GM18519 (cell line): ENCODE results near the gene TMEM89.

Source experiments
- ATAC-seq: cut with Tn5 transposase; IDR thresholded peaks from one replicate; pipeline ENCODE4 v1.9.1; 2021; ENCODE audit warnings: mild to moderate bottlenecking, moderate library complexity; ENCODE audit not compliant: unreplicated experiment, low FRiP score

TMEM89 gene, protein sequence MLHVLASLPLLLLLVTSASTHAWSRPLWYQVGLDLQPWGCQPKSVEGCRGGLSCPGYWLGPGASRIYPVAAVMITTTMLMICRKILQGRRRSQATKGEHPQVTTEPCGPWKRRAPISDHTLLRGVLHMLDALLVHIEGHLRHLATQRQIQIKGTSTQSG

GRCh38 chr3:48621461-48621869 is at the start of gene TMEM89:
TMEM89 (minus strand) TSS chr3:48621769; CDS start chr3:48621756, 13 bp downstream.
- no peak for ATAC-seq

DNA sequence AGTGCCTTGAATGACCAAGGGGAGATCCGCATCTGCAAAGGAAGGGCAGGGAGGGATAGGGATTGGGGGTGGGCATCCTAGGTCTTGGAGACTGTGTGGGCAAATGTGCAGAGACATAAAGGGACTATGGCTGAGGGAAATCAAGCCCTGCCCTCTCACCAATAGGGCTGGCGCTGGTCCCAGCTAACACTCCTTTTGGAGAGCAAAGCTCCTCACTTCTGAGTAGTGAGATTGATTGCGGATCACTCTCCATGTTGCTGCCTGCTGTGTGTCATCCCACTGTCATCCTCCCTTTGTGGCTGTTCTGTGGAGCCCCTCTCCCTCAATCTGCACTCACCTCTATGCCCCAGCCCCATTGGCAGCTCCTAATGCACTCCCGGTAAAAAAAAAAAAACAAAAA is 43.4 kb upstream of the TMEM89 start:
- no peak for ATAC-seq

GRCh38 chr3:48664313-48664644 is 42.7 kb upstream of the TMEM89 start:
- ATAC-seq = no peak

GRCh38 chr3:48663489-48664312 is 42.1 kb upstream of the TMEM89 start:
- ATAC-seq = peak; percentile 51

DNA sequence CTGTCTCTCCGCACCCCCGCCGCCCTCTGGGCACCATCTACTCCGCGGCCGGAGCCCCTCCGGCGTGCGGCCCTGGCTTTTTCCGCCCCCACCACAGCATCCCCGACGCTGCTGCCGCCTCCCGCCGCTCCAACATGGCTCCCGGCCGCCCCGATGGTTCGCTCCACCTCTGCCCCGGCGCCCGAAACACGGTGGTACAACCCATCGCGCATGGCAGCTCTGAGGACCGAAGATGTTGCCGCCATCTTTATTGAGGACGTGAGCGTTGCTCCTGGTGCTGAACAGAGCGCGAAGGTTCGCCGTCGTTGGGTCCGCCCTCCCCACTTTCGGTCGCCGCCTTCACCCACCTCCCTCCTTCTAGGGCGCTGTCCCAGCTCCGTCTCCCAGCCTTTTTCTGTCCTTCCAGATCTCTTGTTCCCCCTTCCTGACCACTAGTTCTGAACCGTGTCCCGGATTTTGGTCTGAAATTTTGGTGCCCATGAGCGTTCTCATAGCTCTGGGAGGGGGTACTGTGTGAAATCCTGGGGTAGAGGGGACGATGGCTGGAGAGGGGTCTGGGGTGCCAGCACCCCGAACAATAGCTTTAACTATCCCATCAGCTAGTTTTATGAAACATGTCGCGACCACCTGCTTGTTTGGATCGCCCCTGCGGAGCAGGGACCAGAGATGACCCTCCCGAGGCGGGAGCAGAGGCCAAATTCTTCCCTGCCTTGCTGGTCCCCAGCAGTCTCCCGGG is 41.4 kb upstream of the TMEM89 start, which contains the start of gene CELSR3:
Gene CELSR3 (minus strand): TSS at position 134 of the 736 bp plus-strand sequence. CDS start 252 bp downstream, outside the sequence.
- no peak for ATAC-seq

DNA sequence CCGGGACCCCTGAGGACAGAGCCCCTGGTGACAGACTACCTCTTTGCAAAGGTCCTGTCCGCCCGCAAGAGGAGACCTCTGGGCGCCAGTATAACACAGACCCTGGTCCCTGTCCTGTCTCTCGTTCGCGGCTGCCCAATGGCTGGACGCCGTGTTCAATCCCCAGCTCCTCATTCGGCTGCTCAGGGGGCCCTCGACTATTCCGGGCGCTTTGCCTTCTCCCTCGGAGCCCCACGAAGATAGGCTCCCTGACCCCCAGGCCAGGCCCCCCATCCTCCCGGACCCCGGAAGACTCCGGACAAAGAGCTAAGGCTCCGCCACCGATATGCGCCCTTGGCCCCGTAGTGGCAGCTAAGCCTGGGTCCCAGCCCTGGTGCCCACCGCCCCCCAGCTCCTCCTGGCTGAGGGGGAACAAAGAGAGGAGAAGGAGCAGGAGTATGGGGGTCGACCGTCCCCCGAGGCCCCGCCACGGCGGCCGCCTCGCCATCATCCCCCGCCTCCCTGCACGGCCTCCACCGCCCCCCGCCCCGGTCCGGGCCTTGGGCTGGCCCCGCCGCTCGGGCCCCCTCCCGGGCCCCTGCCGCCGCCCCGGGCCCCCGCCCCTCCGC is 40.7 kb upstream of the TMEM89 start:
- ATAC-seq = no peak

DNA sequence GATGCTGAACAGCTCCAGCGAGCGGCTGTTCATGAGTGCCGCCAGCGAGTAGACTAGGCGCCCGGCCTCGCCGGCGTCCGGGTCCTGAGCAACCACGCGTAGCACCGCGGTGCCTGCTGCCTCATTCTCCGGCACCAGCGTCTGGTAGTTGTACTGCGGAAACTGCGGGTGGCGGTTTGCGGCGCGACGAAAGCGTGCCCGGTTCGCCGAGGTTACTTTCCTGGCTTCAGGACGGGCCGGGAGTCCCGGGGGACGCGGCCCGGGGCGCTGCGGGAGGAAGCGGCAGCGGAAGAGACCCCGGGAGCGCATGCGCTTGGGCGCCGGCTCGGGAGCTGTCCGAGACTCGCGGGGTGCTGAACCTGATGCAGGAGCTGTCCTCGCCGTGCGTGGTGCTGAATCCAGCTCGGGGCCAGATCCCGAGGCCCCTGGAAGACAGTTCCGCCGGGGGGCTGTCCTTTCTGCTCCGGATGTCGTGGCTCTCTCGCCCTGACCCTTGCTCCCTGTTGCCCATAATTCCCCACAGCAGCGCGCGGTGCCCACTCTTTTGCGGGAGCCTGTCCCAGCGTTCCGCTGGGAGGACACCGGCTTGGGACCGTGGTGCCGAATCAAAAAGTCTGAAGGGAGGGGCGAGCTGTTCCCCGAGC is 40.1 kb upstream of the TMEM89 start:
- no peak for ATAC-seq

DNA sequence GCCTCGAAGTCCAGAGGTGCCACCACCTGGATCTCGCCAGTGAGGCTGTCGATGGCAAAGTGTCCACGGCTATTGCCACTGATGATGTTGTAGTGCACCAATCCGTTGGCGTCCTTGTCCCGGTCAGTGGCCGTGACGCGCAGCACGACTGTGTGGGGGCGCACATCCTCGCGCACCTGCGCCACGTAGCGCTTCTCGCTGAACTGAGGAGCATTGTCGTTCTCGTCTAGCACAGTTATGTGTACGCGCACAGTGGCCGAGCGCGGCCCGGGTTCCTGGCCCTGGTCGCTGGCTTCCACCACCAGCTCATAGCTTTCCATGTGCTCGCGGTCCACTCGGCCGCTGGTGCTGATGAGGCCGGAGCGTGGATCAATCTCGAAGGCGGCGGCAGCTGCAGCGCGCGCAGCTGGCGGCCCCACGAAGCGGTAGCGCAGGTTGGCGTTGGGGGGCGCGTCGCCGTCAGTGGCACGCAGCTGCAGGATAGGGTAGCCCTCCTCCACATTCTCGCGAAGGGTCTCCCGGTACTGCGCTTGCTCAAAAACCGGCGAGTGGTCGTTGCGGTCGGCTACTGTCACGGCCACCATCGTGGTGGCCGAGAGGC is 39.3 kb upstream of the TMEM89 start:
- ATAC-seq = no peak

DNA sequence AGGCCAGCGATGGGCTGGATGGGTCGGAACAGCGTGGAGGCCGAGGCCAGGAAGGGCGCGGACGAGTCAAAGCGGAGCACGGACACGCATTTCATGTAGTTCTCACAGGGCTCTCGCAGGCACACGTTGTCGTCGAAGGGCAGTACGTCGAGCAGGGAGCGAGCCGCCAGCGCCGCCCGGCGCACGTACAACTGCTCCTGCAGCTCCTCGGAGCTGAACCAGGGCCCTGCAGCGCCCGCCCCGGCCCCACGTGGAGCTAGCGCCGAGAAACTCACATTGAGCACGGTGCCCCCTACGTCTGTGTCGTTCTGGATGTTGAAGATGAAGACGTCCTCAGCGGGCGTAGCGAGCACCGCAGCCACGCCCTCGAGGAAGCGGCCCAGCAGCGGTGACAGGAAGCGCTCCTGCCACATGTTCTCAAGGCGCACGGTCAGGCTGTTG is 35.3 kb upstream of the TMEM89 start:
- ATAC-seq = no peak

GRCh38 chr3:48656061-48656840 is 34.7 kb upstream of the TMEM89 start:
- ATAC-seq = peak; percentile 38

DNA sequence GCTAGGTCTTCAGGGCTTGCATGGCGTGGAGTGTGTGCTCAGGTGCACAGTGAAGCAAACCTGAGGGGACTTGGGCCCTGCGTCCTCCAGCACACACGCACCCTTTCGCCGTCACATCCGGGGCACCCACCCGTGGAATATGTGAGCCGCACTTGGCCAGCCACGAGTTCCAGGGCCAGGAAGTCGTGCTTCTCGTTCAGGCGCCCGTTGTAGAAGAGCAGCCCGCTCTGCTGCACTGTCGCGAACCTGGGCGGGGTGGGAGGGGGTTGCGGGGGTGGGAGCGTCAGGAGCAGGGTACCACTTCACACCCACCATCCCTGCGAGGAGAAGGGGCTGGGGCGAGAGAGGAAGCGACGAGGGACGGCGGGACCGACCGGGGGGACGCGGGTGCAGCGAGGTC is 34.0 kb upstream of the TMEM89 start:
- ATAC-seq = no peak

- no peak for ATAC-seq
Observed at GRCh38 chr3:48655063-48655462, 33.5 kb upstream of the TMEM89 start.

DNA sequence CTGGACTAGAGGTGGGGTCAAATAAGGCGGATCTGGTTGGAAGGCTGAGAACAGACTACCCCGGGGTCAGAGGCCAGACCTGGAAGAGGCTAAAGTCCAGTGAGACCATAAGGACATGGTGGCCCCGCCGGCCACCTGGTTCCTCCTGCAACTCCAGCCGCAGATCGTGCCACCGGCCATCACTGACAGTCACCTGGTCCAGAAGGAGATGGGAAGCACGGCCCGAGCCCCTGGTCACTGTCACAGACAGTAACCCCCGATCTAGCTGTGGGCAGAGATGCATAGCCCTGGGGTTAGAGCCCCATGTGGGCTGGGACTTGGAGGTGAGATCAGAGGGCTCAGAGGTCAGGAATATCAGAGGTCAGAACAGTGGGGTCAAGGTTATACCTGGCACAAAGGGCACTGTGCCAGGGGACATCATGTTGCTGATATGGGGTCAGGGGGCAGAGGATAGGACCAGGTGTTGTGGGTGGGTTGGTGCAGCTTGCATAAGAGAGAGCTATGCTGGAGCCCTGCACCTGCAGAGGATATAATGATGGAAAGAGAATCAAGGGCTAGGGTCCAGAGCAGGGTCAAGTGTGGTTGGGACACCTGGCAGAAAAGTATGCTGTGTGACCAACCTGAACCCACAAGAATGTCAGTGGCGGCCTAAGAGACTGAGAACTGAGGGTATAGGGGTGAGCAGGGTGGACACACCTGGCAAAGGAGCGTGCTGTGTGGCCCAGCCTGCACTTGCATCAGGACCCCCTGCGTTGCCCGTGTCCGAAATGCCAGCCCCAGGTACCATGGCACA is 31.6 kb upstream of the TMEM89 start:
- no peak for ATAC-seq

- ATAC-seq = no peak
Observed at GRCh38 chr3:48651771-48652170, 30.2 kb upstream of the TMEM89 start.

GRCh38 chr3:48650723-48651122 is 29.2 kb upstream of the TMEM89 start:
- ATAC-seq = no peak

DNA sequence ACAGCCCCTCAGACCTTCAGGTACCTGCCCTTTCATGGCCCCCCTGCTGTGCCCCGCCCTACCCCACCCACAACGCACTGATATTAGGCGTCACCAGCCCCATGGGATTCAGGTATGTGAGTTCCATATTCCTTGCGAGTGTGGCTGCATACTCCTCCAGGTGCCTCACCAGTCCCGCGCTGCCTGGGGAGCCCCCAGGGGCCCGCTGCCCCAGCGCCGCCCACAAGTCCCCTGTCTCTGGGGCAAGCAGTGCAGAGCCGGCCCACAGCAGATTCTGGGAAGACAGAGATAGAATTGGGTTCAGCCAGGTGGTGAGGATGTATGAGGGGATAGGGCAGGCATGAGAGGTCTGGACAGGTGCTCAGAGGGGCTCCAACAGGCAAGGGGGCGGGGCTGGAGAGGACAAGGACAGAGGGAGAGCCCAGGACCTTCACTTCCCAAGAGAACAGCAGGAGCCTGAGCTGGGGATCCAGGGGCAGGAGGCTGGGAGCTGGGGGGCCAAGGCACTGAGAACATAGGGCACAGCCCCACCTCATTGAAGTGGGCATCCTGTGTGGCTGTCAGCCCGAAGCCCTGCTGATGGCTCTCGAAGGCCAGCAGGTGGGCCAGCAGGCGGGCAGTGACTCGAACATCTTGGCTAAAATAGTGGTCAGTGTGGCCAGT is 26.8 kb upstream of the TMEM89 start:
- ATAC-seq = no peak

- no peak for ATAC-seq
Observed at GRCh38 chr3:48647714-48648113, 26.1 kb upstream of the TMEM89 start.
